Epithelial cell of esophagus (primary cell): ENCODE results near the gene INSM2.

ENCODE experiments used
- DNase-seq: peaks from one replicate; pipeline ENCODE4 v3.0.0; 2010; ENCODE audit warnings: low read depth
- H3K4me3 ChIP-seq: 2 replicates; pipeline ENCODE4 v1.5.1; 2011; ENCODE audit warnings: mild to moderate bottlenecking, low read length, control low read depth
- CTCF ChIP-seq: IDR thresholded peaks from 2 replicates; pipeline ENCODE4 v1.5.1; 2011; ENCODE audit warnings: low read depth, mild to moderate bottlenecking, low read length, control low read depth, inconsistent platforms; ENCODE audit not compliant: insufficient read depth; ENCODE audit errors: missing control alignments

The INSM2 gene

DNA sequence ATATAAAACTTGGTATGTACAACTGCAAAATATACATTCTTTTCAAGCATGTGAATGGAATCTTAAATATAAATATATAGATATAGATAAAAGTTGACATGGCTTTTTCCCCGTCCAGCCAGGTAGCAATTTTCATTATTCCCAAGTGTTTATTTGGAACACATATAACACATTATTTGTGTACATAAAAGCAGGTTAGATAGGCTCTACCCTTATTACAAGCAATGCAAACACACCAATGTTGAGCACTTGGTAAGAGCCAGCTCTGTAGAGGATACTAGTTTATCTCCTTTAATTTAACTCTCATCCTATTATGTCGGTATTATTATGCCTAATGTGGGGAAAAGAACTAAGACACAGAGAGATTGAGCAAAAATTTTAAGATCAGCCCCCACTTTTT lies 7.0 kb upstream of the INSM2 start:
- DNase-seq: no peak
- H3K4me3 ChIP-seq: no peak overlapping the region
- no peak for TF ChIP-seq CTCF

GRCh38 chr14:35531960-35532747 lies 1.8 kb upstream of the INSM2 start:
- no peak for DNase-seq
- no peak for TF ChIP-seq CTCF
- no peak overlapping the region for H3K4me3 ChIP-seq

GRCh38 chr14:35532783-35533356 lies 1.1 kb upstream of the INSM2 start:
- TF ChIP-seq CTCF: no peak
- DNase-seq: no peak
- peak overlapping the region; percentile 50 for H3K4me3 ChIP-seq

GRCh38 chr14:35534208-35534872 lies 376 bp downstream of the INSM2 start:
- peak; percentile 23 for DNase-seq
- peak; percentile 19 for TF ChIP-seq CTCF
- H3K4me3 ChIP-seq: peak overlapping the region; percentile 50

- peak overlapping the region; percentile 30 for H3K4me3 ChIP-seq
- no peak for TF ChIP-seq CTCF
- peak; percentile 75 for DNase-seq
Measured at GRCh38 chr14:35534873-35535482, 1.0 kb downstream of the INSM2 start.

GRCh38 chr14:35535483-35536112 lies 1.6 kb downstream of the INSM2 start:
- H3K4me3 ChIP-seq: peak overlapping the region; percentile 30
- TF ChIP-seq CTCF: no peak
- no peak for DNase-seq
